MM.1S (cell line): ENCODE results near the gene PRKG2.

Source experiments
- CTCF ChIP-seq: fragments of 300-600 bp; sonication (generic); IDR thresholded peaks from 2 replicates; pipeline ENCODE4 v1.5.1; 2016; ENCODE audit warnings: antibody characterized with exemption, low read length, mixed read lengths
- EZH2 ChIP-seq: fragments of 300-600 bp; sonication (generic); optimal IDR thresholded peaks from 2 replicates; pipeline ENCODE3; 2017; ENCODE audit warnings: low read depth, mild to moderate bottlenecking, antibody characterized with exemption, low read length, mixed read lengths

- no peak for TF ChIP-seq EZH2
- no peak for TF ChIP-seq CTCF
These were observed 175.6 kb downstream of the PRKG2 start for GRCh38 chr4:81039351-81039972.
